OCI-LY3 (cell line): ENCODE results near the gene TAPBP.
A peak's percentile ranks its signal among the peaks of the same experiment; 100 is the strongest.

Experiments
- H2AFZ ChIP-seq: fragments of 200-600, 300-600 bp; shearing (Covaris generic); 2 replicates; pipeline ENCODE4 v1.6.0; 2014; ENCODE audit warnings: antibody characterized with exemption, low read depth, low read length
- H3K27ac ChIP-seq: fragments of 200-600, 300-600 bp; sonication (generic); 2 replicates; pipeline ENCODE4 v1.5.1; 2014; ENCODE audit warnings: mild to moderate bottlenecking, low read length, moderate library complexity, mixed read lengths
- H3K27me3 ChIP-seq: fragments of 200-600, 300-600 bp; sonication (generic); 2 replicates; pipeline ENCODE4 v1.6.1; 2014; ENCODE audit warnings: low read depth, low read length, mixed read lengths
- H3K36me3 ChIP-seq: fragments of 200-600, 300-600 bp; sonication (generic); replicated peaks from 2 replicates; pipeline ENCODE3; 2014; ENCODE audit warnings: low read depth, low read length, mixed read lengths
- H3K4me1 ChIP-seq: fragments of 300-600, 200-600 bp; sonication (generic); 2 replicates; pipeline ENCODE4 v1.6.1; 2014; ENCODE audit warnings: low read length, mixed read lengths
- H3K4me2 ChIP-seq: fragments of 200-600, 300-600 bp; sonication (generic); 2 replicates; pipeline ENCODE4 v1.6.1; 2014; ENCODE audit warnings: low read length, mixed read lengths
- H3K4me3 ChIP-seq: fragments of 300-600, 200-600 bp; sonication (generic); 2 replicates; pipeline ENCODE4 v1.5.1; 2014; ENCODE audit warnings: antibody characterized with exemption, mild to moderate bottlenecking, low read length, moderate library complexity
- H3K79me2 ChIP-seq: fragments of 300-600, 200-600 bp; shearing (Covaris generic); 2 replicates; pipeline ENCODE4 v1.6.1; 2014; ENCODE audit warnings: mild to moderate bottlenecking, low read length, mixed read lengths
- H3K9ac ChIP-seq: fragments of 300-600, 200-600 bp; shearing (Covaris generic); 2 replicates; pipeline ENCODE4 v1.6.0; 2014; ENCODE audit warnings: mild to moderate bottlenecking, low read length, moderate library complexity
- H3K9me3 ChIP-seq: fragments of 200-600, 300-600 bp; shearing (Covaris generic); 2 replicates; pipeline ENCODE4 v1.6.1; 2014; ENCODE audit warnings: low read length, mixed read lengths; ENCODE audit not compliant: insufficient read depth
- H4K20me1 ChIP-seq: fragments of 200-600, 300-600 bp; sonication (generic); 2 replicates; pipeline ENCODE4 v1.6.1; 2016; ENCODE audit warnings: low read length, mixed read lengths; ENCODE audit not compliant: insufficient read depth
- CTCF ChIP-seq: fragments of 200-600, 300-600 bp; sonication (generic); IDR thresholded peaks from 2 replicates; pipeline ENCODE4 v1.5.1; 2014; ENCODE audit warnings: antibody characterized with exemption, low read length, low read depth
- EZH2phosphoT487 ChIP-seq: fragments of 200-600 bp; shearing (Covaris generic); IDR thresholded peaks from 2 replicates; pipeline ENCODE4 v1.6.1; 2018; ENCODE audit warnings: antibody characterized with exemption, mixed run types, low read depth

Gene TAPBP

GRCh38 chr6:33250731-33251130 lies 63.1 kb downstream of the TAPBP start:
- H3K4me2 ChIP-seq = no peak overlapping the region
- no peak overlapping the region for H3K4me3 ChIP-seq
- peaks cover 7% of the 10 kb centered on the region for H3K4me1 ChIP-seq
- no peaks in the 10 kb centered on the region; the same call in 1 of the 2 replicates for H3K79me2 ChIP-seq
- H3K27ac ChIP-seq = no peak overlapping the region
- H3K9ac ChIP-seq = no peak overlapping the region
- TF ChIP-seq CTCF = no peak
- no peak for TF ChIP-seq EZH2phosphoT487
- no peaks in the 10 kb centered on the region for H3K27me3 ChIP-seq
- no peaks in the 10 kb centered on the region for H4K20me1 ChIP-seq
- no peak overlapping the region for H2AFZ ChIP-seq
- no peaks in the 10 kb centered on the region for H3K9me3 ChIP-seq
- peaks cover 3% of the 10 kb centered on the region for H3K36me3 ChIP-seq

GRCh38 chr6:33249732-33250630 lies 63.9 kb downstream of the TAPBP start:
- Histone ChIP-seq H3K9me3 (no peaks in the 10 kb centered on the region), H2AFZ (0 out of 2 replicates have a peak overlapping the region, but pooled peaks have one; percentile 61), H3K36me3 (peaks cover 3% of the 10 kb centered on the region), H4K20me1 (no peaks in the 10 kb centered on the region), H3K9ac (peak overlapping the region; percentile 96), H3K27ac (peak overlapping the region; percentile 72), H3K4me1 (peaks cover 7% of the 10 kb centered on the region), H3K4me3 (peak overlapping the region; percentile 99), H3K4me2 (peak overlapping the region; percentile 99), H3K27me3 (no peaks in the 10 kb centered on the region), H3K79me2 (no peaks in the 10 kb centered on the region; the same call in 1 of the 2 replicates)
- TF ChIP-seq EZH2phosphoT487 = no peak
- TF ChIP-seq CTCF = no peak
